OCI-M2 (cell line): Measurements from ENCODE around the gene SUPT6H.
"Not testable (repeated sequence)": the region's sequence is repeated elsewhere in the genome, so short reads cannot be mapped to it uniquely, and the experiment has no call there.

Experiments
- DNase-seq: peaks from one replicate; lab custom pipeline; 2025; ENCODE audit not compliant: unreplicated experiment; lab: John Stamatoyannopoulos, UW

SUPT6H gene

DNA sequence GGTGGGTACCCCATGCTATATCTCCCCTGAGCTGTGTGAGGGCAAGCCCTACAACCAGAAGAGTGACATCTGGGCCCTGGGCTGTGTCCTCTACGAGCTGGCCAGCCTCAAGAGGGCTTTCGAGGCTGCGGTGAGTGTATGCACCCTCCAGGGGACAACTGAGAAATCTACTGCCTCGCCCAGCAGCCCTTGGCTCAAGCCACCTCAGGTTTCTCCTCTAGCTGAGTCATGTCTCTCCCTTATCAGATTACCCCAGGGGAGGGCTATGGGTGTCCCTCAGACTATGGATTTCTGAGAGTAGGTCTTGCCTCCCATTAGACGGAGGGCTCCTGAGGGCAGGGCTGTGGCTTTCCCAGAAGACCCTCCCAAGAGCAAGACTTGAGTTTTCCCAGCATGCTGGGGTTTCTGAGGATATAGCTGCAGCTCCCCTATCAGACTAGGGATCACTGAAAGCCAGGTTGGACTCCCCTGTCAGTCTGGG lies 73.3 kb downstream of the SUPT6H start:
- no peak for DNase-seq

GRCh38 chr17:28735913-28736769 lies 74.1 kb downstream of the SUPT6H start:
- not testable (repeated sequence) for DNase-seq

- DNase-seq = no peak
Measured at GRCh38 chr17:28737316-28737715, 75.3 kb downstream of the SUPT6H start.

GRCh38 chr17:28737770-28738679 lies 76.0 kb downstream of the SUPT6H start:
- DNase-seq = no peak

DNA sequence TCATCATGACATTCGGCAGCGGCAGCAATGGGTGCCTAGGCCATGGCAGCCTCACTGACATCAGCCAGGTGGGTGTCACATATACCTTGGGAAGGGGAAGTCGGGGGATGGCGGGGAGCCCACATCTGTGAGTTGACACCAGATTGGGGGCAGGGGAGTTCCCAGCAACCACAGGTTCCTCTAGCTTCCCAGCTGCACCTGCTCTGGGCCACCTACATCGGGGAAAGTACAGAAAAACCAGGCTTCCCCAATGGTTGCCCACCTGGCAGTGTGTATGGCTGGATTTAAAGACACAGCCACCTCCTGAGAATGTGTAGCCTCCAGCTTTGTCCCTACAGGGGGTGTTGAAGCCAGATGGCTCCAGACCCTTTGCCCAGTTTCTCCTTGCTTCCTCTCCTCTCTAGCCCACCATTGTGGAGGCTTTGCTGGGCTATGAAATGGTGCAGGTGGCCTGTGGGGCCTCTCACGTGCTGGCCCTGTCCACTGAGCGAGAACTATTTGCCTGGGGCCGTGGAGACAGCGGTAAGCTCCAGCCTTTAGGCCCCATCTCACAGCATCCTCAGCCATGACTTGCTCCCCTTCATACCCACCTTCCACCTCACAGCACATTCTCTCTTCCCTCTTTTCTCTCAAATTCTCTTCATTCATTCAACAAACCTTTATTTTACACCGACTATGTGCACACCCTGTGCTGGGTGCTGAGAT lies 76.8 kb downstream of the SUPT6H start:
- DNase-seq = no peak

DNA sequence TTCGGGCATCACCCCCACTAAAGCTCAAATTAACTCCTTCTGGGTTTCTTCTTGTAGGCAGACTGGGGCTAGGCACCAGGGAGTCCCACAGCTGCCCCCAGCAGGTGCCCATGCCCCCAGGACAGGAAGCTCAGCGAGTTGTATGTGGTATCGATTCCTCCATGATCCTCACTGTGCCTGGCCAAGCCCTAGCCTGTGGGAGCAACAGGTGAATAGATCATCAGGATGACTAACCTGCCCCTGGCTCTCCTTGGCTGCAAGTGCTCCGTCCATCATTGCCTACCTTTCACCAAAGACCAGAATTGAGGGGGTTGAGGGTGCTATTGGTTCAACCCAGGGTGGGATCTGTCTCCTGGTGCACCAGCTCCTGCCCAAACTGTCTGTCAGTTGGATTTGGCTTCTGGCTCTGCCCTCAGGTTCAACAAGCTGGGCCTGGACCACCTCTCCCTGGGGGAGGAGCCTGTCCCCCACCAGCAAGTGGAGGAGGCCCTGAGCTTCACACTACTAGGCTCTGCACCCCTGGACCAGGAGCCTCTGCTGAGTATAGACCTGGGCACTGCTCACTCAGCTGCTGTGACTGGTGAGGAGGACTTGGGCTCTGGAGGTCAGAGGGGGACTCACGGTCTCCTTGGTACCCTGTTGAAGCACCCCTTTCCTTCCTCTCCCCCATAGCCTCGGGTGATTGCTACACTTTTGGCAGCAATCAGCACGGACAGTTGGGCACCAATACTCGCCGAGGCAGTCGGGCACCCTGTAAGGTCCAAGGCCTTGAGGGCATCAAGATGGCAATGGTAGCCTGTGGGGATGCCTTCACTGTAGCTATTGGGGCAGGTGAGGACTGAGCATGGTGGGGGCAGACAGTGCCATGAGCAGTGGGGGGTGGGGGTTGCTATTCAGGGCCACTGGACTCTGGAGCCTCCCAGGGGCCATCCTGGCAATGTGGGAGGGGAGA lies 78.7 kb downstream of the SUPT6H start:
- DNase-seq = no peak

GRCh38 chr17:28741358-28742349 lies 79.6 kb downstream of the SUPT6H start:
- no peak for DNase-seq

- no peak for DNase-seq
Measured at GRCh38 chr17:28743243-28744103, 81.5 kb downstream of the SUPT6H start, which contains the start of gene TRAF4. TRAF4 (plus strand) TSS chr17:28744011; CDS start chr17:28744113, 102 bp downstream.

- no peak for DNase-seq
Measured at GRCh38 chr17:28744104-28744971, 82.3 kb downstream of the SUPT6H start.

DNA sequence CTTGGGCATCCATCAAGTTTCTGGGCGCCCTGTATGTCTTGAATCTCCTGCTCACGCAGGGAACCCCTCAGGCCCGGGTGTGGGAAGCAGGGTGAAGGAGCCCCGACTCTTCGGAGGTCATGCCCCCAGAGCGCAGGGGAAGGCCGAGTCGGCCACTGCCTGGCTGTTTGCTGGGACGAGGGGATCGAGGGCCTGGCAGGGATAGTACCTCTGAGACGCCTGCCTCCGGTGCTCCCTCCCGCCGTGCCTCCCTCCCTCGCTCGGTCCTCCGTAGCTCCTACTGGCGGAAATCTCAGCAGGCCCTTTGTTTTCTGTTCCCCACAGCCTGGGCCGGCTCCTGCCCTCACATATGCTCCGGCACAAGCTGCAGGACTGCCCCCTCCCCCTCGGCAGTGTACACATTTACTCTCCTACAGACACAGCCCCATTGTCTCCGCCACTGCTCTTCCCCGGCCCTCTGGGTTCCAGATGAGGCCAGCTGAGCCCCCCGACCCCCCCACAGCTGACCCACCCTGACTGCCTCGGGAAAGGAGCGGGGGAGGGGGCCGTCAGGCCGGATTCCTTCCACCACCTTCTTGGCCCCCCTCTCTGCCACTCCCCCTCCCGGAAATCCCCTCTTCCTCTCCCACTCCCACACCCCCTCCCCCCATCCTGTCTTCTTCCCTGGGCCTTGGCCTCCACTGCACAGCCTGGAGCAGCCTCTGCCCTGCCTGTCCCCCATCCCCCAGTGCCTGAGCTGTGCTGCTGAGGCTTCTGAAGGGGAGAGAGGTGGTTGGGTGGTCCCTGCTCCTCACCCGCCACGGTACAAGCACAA lies 83.2 kb downstream of the SUPT6H start:
- DNase-seq = no peak

- DNase-seq = no peak
Measured at GRCh38 chr17:28745786-28746411, 83.9 kb downstream of the SUPT6H start.

DNA sequence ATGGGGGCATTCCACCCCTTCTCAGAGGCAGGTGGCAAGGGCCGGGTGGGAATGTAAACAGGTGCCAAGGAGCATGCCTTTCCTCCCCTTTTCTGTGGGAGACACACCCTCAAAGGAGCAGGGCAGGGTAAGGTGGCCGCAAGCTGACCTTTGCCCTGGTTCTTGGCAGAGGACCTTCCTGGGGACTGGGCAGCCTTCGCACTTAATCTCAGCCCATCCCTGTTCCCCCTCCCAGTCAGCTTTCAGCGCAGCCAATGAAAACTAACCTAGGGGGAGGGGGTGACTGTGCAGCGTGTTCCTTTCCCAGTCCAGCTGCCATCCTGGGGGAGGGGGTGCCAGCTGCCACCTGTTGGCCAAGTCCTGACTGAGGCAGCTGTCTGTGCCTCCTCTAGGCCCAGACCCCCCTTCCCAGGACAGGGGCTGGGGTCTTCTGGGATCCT lies 84.6 kb downstream of the SUPT6H start:
- DNase-seq = no peak

DNA sequence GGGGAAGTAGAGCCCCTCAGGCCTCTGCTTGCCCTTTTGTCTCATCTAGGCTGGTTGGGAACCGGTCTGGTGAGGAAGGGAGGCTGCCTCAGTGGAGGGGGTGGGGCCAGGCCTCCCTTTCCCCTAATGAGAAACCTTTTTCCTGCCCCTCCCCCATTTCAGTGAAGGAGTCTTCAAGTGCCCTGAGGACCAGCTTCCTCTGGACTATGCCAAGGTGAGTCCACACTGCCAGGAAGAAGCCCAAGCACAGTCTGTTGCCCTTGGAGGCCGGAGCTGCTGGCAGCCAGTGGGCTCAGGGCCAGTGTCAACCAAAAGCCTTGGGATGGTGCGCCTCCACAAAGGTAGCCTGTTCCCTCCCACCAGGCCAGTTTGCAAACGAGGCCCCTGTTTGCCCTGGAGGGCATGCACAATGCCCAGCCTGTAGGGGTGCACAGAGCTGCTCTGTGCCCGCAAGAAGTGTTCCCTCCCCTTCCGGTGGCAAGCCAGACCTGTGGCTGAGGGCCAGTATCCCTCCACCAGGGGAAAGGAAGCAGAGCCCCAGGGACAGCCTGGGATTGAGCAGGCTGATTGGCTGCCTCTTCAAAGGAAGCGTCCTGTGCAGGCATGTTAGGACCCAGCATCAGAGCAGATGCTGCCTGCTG lies 85.2 kb downstream of the SUPT6H start:
- DNase-seq = no peak

GRCh38 chr17:28747801-28748750 lies 86.1 kb downstream of the SUPT6H start:
- DNase-seq = no peak
